Measurements from ENCODE around the gene PFN1. TPM values are rescaled to one million over a fixed set of nuclear protein-coding genes. Genes with fewer than 3 reads are reported as not detected.
"Not testable (repeated sequence)": the region's sequence is repeated elsewhere in the genome, so short reads cannot be mapped to it uniquely, and the experiment has no call there.

PFN1 gene
- total RNA-seq, 1 donor from 2014 or later = 1,346 TPM

- H2AFZ ChIP-seq (ENCODE audit: low read depth, low read length) = no peak overlapping the region
- DNase-seq (ENCODE audit: low read depth) (no peak), FAIRE-seq (no peak)
- Mint-ChIP-seq H3K9me3 (ENCODE audit: unreplicated experiment) (peaks cover 2% of the 10 kb centered on the region), H3K4me1 (ENCODE audit: low read depth, unreplicated experiment) (no peaks in the 10 kb centered on the region), H3K27ac (ENCODE audit: unreplicated experiment) (no peak overlapping the region), H3K36me3 (ENCODE audit: low read depth, unreplicated experiment) (no peaks in the 10 kb centered on the region), H3K27me3 (ENCODE audit: low read depth, unreplicated experiment) (no peaks in the 10 kb centered on the region), H3K4me3 (ENCODE audit: unreplicated experiment) (no peak overlapping the region)
- H3K4me3 ChIP-seq (ENCODE audit: insufficient read depth, low read depth, low read length) = no peak overlapping the region
- H3K4me1 ChIP-seq (ENCODE audit: insufficient read depth, low read length) = no peaks in the 10 kb centered on the region
- H3K9ac ChIP-seq (ENCODE audit: low read length) = no peak overlapping the region
- no peaks in the 10 kb centered on the region for H3K79me2 ChIP-seq (ENCODE audit: insufficient read depth, low read length)
- H3K27me3 ChIP-seq (ENCODE audit: insufficient read depth, low read length) = no peaks in the 10 kb centered on the region
- no peak for TF ChIP-seq EZH2 (IDR thresholded peaks at IDR 0.05; ENCODE audit: insufficient read depth, low read length)
- no peak for TF ChIP-seq CTCF (IDR thresholded peaks at IDR 0.05; ENCODE audit: insufficient read depth, low read depth, low read length)
- no peaks in the 10 kb centered on the region for H3K36me3 ChIP-seq (ENCODE audit: insufficient read depth, low read length)
- H4K20me1 ChIP-seq (ENCODE audit: insufficient read depth, low read length) = no peaks in the 10 kb centered on the region
- H3K27ac ChIP-seq (ENCODE audit: low read depth, low read length) = no peak overlapping the region
- no peak overlapping the region for H3K4me2 ChIP-seq (ENCODE audit: low read length)
- no peaks in the 10 kb centered on the region for H3K9me3 ChIP-seq (ENCODE audit: insufficient read depth, low read depth, low read length)
Observed at GRCh38 chr17:4919511-4920047, 28.8 kb downstream of the PFN1 start.

GRCh38 chr17:4914551-4914950 lies 33.8 kb downstream of the PFN1 start:
- not testable (repeated sequence) for H3K36me3 ChIP-seq (ENCODE audit: insufficient read depth, low read length); H3K9me3 Mint-ChIP-seq (ENCODE audit: unreplicated experiment); H4K20me1 ChIP-seq (ENCODE audit: insufficient read depth, low read length); H3K4me1 ChIP-seq (ENCODE audit: insufficient read depth, low read length); H3K36me3 Mint-ChIP-seq (ENCODE audit: low read depth, unreplicated experiment); FAIRE-seq; H3K4me3 Mint-ChIP-seq (ENCODE audit: unreplicated experiment); DNase-seq (ENCODE audit: low read depth); H2AFZ ChIP-seq (ENCODE audit: low read depth, low read length); H3K4me3 ChIP-seq (ENCODE audit: insufficient read depth, low read depth, low read length); H3K79me2 ChIP-seq (ENCODE audit: insufficient read depth, low read length); H3K4me2 ChIP-seq (ENCODE audit: low read length); H3K27me3 Mint-ChIP-seq (ENCODE audit: low read depth, unreplicated experiment); H3K9me3 ChIP-seq (ENCODE audit: insufficient read depth, low read depth, low read length); H3K27ac ChIP-seq (ENCODE audit: low read depth, low read length); H3K27me3 ChIP-seq (ENCODE audit: insufficient read depth, low read length); H3K4me1 Mint-ChIP-seq (ENCODE audit: low read depth, unreplicated experiment); H3K9ac ChIP-seq (ENCODE audit: low read length); H3K27ac Mint-ChIP-seq (ENCODE audit: unreplicated experiment)

DNA sequence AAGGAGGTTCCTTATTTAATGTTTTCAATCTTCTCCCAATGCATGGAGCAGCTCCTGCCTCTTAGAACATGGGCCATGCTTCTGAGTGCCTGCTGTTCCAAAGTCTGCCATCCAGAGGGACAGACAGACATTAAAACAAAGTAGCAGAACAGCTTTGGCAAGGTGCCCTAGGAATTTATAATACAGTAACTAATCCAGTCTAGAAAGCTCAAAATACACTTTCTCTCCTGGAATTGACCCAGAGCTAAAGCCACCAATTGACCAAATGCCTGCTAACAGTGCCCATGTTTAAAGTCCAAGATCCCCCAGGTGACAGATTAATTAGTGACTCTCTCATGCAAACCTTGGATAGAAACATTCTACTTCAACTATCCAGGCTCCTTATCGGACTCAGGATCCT lies 34.3 kb downstream of the PFN1 start:
- no peak overlapping the region for H3K4me3 ChIP-seq (ENCODE audit: insufficient read depth, low read depth, low read length)
- no peaks in the 10 kb centered on the region for H3K9me3 ChIP-seq (ENCODE audit: insufficient read depth, low read depth, low read length)
- Mint-ChIP-seq H3K27me3 (ENCODE audit: low read depth, unreplicated experiment) (no peaks in the 10 kb centered on the region), H3K36me3 (ENCODE audit: low read depth, unreplicated experiment) (no peaks in the 10 kb centered on the region), H3K27ac (ENCODE audit: unreplicated experiment) (no peak overlapping the region), H3K4me1 (ENCODE audit: low read depth, unreplicated experiment) (no peaks in the 10 kb centered on the region), H3K9me3 (ENCODE audit: unreplicated experiment) (no peaks in the 10 kb centered on the region), H3K4me3 (ENCODE audit: unreplicated experiment) (no peak overlapping the region)
- no peak overlapping the region for H3K27ac ChIP-seq (ENCODE audit: low read depth, low read length)
- H3K4me2 ChIP-seq (ENCODE audit: low read length) = no peak overlapping the region
- no peaks in the 10 kb centered on the region for H3K36me3 ChIP-seq (ENCODE audit: insufficient read depth, low read length)
- peaks cover under 1% of the 10 kb centered on the region for H3K4me1 ChIP-seq (ENCODE audit: insufficient read depth, low read length)
- H2AFZ ChIP-seq (ENCODE audit: low read depth, low read length) = no peak overlapping the region
- DNase-seq (ENCODE audit: low read depth) = no peak
- no peaks in the 10 kb centered on the region for H3K27me3 ChIP-seq (ENCODE audit: insufficient read depth, low read length)
- TF ChIP-seq EZH2 (IDR thresholded peaks at IDR 0.05; ENCODE audit: insufficient read depth, low read length) = no peak
- no peak for TF ChIP-seq CTCF (IDR thresholded peaks at IDR 0.05; ENCODE audit: insufficient read depth, low read depth, low read length)
- H3K9ac ChIP-seq (ENCODE audit: low read length) = no peak overlapping the region
- H4K20me1 ChIP-seq (ENCODE audit: insufficient read depth, low read length) = no peaks in the 10 kb centered on the region
- no peaks in the 10 kb centered on the region for H3K79me2 ChIP-seq (ENCODE audit: insufficient read depth, low read length)
- FAIRE-seq = no peak
